Measurements from ENCODE around the gene MED27. TPM values are rescaled to one million over a fixed set of nuclear protein-coding genes. Genes with fewer than 3 reads are reported as not detected.

Gene MED27
- total and polyA plus RNA-seq, 10 of the 15 experiments (the other 5 are each of a cell fraction or from before 2014, with no cell fraction given), result 20.3 to 50.3 (median 35.5) TPM

DNA sequence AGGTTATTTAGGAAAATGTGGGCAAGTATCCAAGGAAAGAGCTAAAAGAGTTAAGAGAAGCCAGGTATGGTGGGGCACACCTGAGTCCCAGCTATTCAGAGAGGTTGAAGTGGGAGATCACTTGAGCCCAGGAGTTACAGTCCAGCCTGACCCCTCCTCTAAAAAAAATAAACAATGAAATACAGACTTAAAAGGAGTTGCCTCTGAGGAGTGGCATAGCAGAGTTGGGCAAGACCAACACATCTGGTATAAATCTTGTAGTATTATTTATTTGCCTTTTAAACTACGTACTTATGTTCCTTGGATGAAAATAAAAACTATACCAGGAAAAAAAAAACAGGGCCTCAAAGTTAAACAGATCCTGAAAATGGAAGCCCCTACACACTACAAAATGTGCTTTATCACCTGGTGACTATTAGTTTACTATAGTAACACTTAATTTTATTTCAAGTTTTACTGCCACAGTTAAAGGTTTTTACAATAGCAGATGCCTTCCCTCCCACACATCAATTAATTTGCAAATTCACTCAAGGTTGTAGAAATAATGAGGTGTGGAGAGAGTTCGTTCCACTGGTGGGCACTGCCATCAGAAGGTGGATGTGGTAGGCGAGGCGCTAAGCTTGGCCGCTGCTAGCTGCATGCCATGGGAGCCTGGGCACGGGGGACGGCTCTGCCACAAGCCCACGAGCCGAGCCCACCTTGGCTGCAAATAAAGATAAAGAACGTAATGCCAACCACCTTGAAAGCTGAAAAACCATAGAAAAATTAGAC is 48.0 kb downstream of the MED27 start (continued):
- TF ChIP-seq SMC3 (IDR thresholded peaks at IDR 0.05; ENCODE audit: borderline replicate concordance, low read length) (no peak), MYB (IDR thresholded peaks at IDR 0.05; ENCODE audit: borderline replicate concordance, low read depth, low read length) (no peak), RB1 (IDR thresholded peaks at IDR 0.05; ENCODE audit: borderline replicate concordance) (no peak), RFX5 (IDR thresholded peaks at IDR 0.05; ENCODE audit: low read depth, low read length) (no peak), FOS (IDR thresholded peaks at IDR 0.05; ENCODE audit: borderline replicate concordance, extremely low read depth, insufficient read length) (no peak), USF2 (IDR thresholded peaks at IDR 0.05; ENCODE audit: borderline replicate concordance, low read depth, low read length) (no peak), ZNF24 (IDR thresholded peaks at IDR 0.05) (no peak)

DNA sequence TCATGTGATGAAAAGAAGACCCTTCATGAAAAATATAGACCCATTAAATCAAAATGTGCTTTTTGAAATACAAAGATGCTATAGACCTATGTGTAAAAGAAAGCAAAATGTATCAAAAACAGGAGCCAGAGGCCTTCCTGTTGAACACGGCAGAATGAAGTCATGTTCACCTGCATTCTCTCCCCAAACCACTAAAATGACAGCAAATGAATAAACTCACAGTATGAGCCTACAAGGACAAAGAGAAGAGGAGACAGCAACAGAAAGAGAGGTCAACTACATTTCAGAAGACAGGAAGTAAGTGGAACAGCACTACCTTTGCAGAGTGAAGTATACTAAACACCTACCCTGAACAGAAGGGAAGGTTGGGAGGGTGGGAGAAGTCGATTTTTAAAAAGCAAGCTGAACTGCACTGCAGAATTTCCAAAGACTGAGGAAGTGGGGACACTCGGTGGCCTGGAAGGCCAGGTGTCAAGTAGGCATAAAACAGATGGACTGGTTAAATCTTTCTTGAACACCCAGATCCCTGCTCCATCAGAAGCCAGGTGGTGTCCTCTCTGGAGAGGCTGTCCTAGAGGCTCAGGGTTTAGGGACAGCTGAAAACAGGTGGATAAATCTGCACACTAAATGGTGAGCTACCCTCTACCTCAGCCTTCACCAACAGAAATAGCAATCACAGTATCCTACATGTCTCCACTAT is 48.9 kb downstream of the MED27 start:
- H3K27ac ChIP-seq (ENCODE audit: control insufficient read depth, insufficient read depth), result no peak overlapping the region
- no peaks in the 10 kb centered on the region for H3K9me3 ChIP-seq (replicated peaks; ENCODE audit: control insufficient read depth, insufficient read depth, low read length)
- in situ Hi-C loops (cut with MboI), result no loop called here
- BruUV-seq (replicated peaks), result no TSS peak
- no peak overlapping the region for H3K4me2 ChIP-seq (ENCODE audit: control insufficient read depth, insufficient read depth)
- ATAC-seq, result no peak
- H2AFZ ChIP-seq (ENCODE audit: control insufficient read depth, low read depth, low read length), result no peak overlapping the region
- H3K79me2 ChIP-seq (ENCODE audit: control insufficient read depth, insufficient read depth, low read length), result no peaks in the 10 kb centered on the region
- ChIA-PET RAD21 (ENCODE audit: unreplicated experiment) (no interaction called here), CTCF (interaction anchor here (0.8 kb wide), 1 partner anchor 8 kb away, joined by 3 read pairs; no protein-coding TSS in a partner anchor), SMC1A (ENCODE audit: uncharacterized antibody, unreplicated experiment) (no interaction called here), POLR2A (no interaction called here)
- H3K36me3 ChIP-seq (ENCODE audit: control insufficient read depth in 2 of 2, insufficient read depth in 2 of 2, low read length in 1 of 2), result no peaks in the 10 kb centered on the region
- intact Hi-C loops (cut with micrococcal nuclease; ENCODE audit: unreplicated experiment), result no loop called here
- no peak for FAIRE-seq
- H3K9ac ChIP-seq (ENCODE audit: control insufficient read depth, insufficient read depth, low read length), result no peak overlapping the region
- no peak for TF ChIP-seq MXI1 (IDR thresholded peaks at IDR 0.05; ENCODE audit: low read depth, low read length)
- TF ChIP-seq, protein P1, sequence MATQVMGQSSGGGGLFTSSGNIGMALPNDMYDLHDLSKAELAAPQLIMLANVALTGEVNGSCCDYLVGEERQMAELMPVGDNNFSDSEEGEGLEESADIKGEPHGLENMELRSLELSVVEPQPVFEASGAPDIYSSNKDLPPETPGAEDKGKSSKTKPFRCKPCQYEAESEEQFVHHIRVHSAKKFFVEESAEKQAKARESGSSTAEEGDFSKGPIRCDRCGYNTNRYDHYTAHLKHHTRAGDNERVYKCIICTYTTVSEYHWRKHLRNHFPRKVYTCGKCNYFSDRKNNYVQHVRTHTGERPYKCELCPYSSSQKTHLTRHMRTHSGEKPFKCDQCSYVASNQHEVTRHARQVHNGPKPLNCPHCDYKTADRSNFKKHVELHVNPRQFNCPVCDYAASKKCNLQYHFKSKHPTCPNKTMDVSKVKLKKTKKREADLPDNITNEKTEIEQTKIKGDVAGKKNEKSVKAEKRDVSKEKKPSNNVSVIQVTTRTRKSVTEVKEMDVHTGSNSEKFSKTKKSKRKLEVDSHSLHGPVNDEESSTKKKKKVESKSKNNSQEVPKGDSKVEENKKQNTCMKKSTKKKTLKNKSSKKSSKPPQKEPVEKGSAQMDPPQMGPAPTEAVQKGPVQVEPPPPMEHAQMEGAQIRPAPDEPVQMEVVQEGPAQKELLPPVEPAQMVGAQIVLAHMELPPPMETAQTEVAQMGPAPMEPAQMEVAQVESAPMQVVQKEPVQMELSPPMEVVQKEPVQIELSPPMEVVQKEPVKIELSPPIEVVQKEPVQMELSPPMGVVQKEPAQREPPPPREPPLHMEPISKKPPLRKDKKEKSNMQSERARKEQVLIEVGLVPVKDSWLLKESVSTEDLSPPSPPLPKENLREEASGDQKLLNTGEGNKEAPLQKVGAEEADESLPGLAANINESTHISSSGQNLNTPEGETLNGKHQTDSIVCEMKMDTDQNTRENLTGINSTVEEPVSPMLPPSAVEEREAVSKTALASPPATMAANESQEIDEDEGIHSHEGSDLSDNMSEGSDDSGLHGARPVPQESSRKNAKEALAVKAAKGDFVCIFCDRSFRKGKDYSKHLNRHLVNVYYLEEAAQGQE (IDR thresholded peaks at IDR 0.05; ENCODE audit: low read depth, low read length), result no peak
- TF ChIP-seq RAD51 (IDR thresholded peaks at IDR 0.05), result no peak
- no peaks in the 10 kb centered on the region for H3K27me3 ChIP-seq (replicated peaks in 1 of 2; ENCODE audit: control insufficient read depth in 2 of 2, insufficient read depth in 2 of 2, low read length in 1 of 2)
- H4K20me1 ChIP-seq (ENCODE audit: control insufficient read depth, insufficient read depth), result peaks cover 21% of the 10 kb centered on the region
- H3K4me3 ChIP-seq, result no peak overlapping the region
- WGBS (ENCODE audit: insufficient coverage, insufficient replicate concordance, low lambda C conversion rate, missing lambda C conversion rate), result 68% methylated on average over 3 of the region's 3 CpGs
- DNase-seq (ENCODE audit: low read depth, low spot score), result no peak
- H3K4me1 ChIP-seq (ENCODE audit: control insufficient read depth, insufficient read depth, low read length), result peaks cover 17% of the 10 kb centered on the region
